ENCODE results near the gene COPZ1. TPM values are rescaled to one million over a fixed set of nuclear protein-coding genes. Genes with fewer than 3 reads are reported as not detected.

COPZ1 gene
- total and polyA plus RNA-seq, 9 of the 15 experiments (the other 6 are each of a cell fraction or from before 2014, with no cell fraction given) = 137 to 487 (median 233) TPM

GRCh38 chr12:54387114-54387467, 62.2 kb downstream of the COPZ1 start (continued):
- 0 out of 2 replicates have a peak, but pooled peaks have one; percentile 39 for TF ChIP-seq MTA1 (IDR thresholded peaks at IDR 0.05; ENCODE audit: borderline replicate concordance)
- TF ChIP-seq ZEB2 (IDR thresholded peaks at IDR 0.05) = peak; percentile 36; the same call in 1 of the 2 replicates
- TF ChIP-seq ZNF592 (IDR thresholded peaks at IDR 0.05) = peak; percentile 63
- TF ChIP-seq NUFIP1 (IDR thresholded peaks at IDR 0.05; ENCODE audit: partially characterized antibody) = no peak
- TF ChIP-seq FIP1L1 (IDR thresholded peaks at IDR 0.05; ENCODE audit: low read depth, low read length, poor library complexity, severe bottlenecking) = no peak
- no peak for TF ChIP-seq TRIM28 (IDR thresholded peaks at IDR 0.05)
